ENCODE data around the gene TMBIM1. TPM values are rescaled to one million over a fixed set of nuclear protein-coding genes. Genes with fewer than 3 reads are reported as not detected.

The TMBIM1 gene
- total and polyA plus RNA-seq, 9 of the 15 experiments (the other 6 are each of a cell fraction or from before 2014, with no cell fraction given), result 14.2 to 105 (median 47.0) TPM

DNA sequence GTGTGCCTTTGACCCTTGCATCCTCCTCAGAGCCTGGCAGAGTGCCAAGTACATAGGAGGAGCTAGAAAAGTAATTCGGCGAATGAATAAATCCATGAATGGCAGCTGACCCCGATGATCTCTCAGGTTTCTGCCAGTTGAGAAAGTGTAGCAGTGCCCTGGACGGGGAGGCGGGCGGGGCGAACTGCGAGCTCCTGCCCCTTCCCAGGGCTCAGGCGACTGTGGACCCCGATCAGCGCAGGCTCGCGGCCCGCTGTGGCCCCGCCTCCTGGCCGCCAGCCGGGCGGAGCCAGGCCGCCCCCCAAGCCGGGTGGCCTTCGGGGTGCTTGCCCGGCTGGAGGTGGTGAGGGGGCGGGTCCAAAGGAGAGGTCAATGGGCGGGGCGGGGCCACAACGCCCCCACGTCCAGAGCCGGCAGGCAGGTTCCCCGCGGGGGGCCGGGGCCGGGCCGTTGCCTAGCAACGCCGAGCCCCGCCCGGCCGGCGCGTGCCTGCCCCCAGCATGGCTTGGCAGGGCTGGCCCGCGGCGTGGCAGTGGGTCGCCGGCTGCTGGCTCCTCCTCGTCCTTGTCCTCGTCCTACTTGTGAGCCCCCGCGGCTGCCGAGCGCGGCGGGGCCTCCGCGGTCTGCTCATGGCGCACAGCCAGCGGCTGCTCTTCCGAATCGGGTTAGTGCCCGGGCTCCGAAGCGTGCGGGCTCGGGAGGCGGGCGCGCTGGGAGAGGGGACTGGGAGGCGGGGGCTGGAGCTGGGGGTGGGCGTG, 30.6 kb upstream of the TMBIM1 start:
- ATAC-seq, result peak; percentile 83
- Histone ChIP-seq H3K4me2 (ENCODE audit: insufficient read depth, low read length) (peak overlapping the region; percentile 90), H3K79me2 (ENCODE audit: control insufficient read depth, insufficient read depth, low read length) (peaks cover 34% of the 10 kb centered on the region), H3K36me3 (ENCODE audit: control insufficient read depth, insufficient read depth, low read length) (no peaks in the 10 kb centered on the region), H3K9ac (ENCODE audit: insufficient read depth in 1 of 2, low read depth in 2 of 2, low read length in 2 of 2) (peak overlapping the region; percentile 70 to 95), H3K9me1 (ENCODE audit: control insufficient read depth, insufficient read depth, low read length) (no peaks in the 10 kb centered on the region), H3K4me3 (peak overlapping the region; percentile 55), H4K20me1 (replicated peaks; ENCODE audit: control insufficient read depth, insufficient read depth, low read length) (no peaks in the 10 kb centered on the region), H3K9me3 (replicated peaks; ENCODE audit: control insufficient read depth, insufficient read depth, low read depth, low read length) (no peaks in the 10 kb centered on the region), H3K27me3 (ENCODE audit: control insufficient read depth in 2 of 2, insufficient read depth in 2 of 2, low read length in 2 of 2) (no peaks in the 10 kb centered on the region), H3K4me1 (replicated peaks in 1 of 2; ENCODE audit: control insufficient read depth in 2 of 2, insufficient read depth in 2 of 2, low read length in 2 of 2) (peaks cover 30 to 31% of the 10 kb centered on the region in 2 experiments), H2AFZ (ENCODE audit: low read depth, low read length) (peak overlapping the region; percentile 84), H3K27ac (ENCODE audit: extremely low read depth, low read depth, low read length) (peak overlapping the region; percentile 74)
- peak; percentile 92 for FAIRE-seq
- ChIA-PET CTCF (ENCODE audit: low intra/inter-chr PET ratio) (interaction anchor here (0.6 kb wide), 1 partner anchor 36 kb away, joined by 3 read pairs; no protein-coding TSS in a partner anchor), POLR2A (interaction anchor here (1.2 to 1.8 kb wide), 3 partner anchors 10 to 34 kb away, joined by 4 to 5 read pairs (median 5); partner anchors contain the start of gene CATIP)
- in situ Hi-C loops (cut with MboI), result no loop called here
- WGBS (ENCODE audit: insufficient coverage, low coverage, missing lambda C conversion rate), result 0% methylated on average over 30 of the region's 69 CpGs
- DNase-seq (ENCODE audit: extremely low read depth in 1 of 4, low spot score in 3 of 4), result peak; percentile 88 to 98 (median 98)
- intact Hi-C loops (cut with micrococcal nuclease), result no loop called here
- BruUV-seq (replicated peaks), result no TSS peak
- no peak for TF ChIP-seq SMC3 (conservative IDR thresholded peaks at IDR 0.05; ENCODE audit: insufficient read depth, low read depth, low read length)
- TF ChIP-seq OTX1 (CRISPR knock-in tag; IDR thresholded peaks at IDR 0.05), result no peak
- TF ChIP-seq, protein P1, sequence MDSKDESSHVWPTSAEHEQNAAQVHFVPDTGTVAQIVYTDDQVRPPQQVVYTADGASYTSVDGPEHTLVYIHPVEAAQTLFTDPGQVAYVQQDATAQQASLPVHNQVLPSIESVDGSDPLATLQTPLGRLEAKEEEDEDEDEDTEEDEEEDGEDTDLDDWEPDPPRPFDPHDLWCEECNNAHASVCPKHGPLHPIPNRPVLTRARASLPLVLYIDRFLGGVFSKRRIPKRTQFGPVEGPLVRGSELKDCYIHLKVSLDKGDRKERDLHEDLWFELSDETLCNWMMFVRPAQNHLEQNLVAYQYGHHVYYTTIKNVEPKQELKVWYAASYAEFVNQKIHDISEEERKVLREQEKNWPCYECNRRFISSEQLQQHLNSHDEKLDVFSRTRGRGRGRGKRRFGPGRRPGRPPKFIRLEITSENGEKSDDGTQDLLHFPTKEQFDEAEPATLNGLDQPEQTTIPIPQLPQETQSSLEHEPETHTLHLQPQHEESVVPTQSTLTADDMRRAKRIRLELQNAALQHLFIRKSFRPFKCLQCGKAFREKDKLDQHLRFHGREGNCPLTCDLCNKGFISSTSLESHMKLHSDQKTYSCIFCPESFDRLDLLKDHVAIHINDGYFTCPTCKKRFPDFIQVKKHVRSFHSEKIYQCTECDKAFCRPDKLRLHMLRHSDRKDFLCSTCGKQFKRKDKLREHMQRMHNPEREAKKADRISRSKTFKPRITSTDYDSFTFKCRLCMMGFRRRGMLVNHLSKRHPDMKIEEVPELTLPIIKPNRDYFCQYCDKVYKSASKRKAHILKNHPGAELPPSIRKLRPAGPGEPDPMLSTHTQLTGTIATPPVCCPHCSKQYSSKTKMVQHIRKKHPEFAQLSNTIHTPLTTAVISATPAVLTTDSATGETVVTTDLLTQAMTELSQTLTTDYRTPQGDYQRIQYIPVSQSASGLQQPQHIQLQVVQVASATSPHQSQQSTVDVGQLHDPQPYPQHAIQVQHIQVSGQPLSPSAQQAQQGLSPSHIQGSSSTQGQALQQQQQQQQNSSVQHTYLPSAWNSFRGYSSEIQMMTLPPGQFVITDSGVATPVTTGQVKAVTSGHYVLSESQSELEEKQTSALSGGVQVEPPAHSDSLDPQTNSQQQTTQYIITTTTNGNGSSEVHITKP (IDR thresholded peaks at IDR 0.05; ENCODE audit: partially characterized antibody), result no peak
- no peak for TF ChIP-seq SETDB1 (IDR thresholded peaks at IDR 0.05; ENCODE audit: low read length)
- no peak for TF ChIP-seq ZNF274 (IDR thresholded peaks at IDR 0.05; ENCODE audit: borderline replicate concordance, low read depth, low read length)
- TF ChIP-seq RAD51 (IDR thresholded peaks at IDR 0.05; ENCODE audit: borderline replicate concordance, low read depth), result no peak
- TF ChIP-seq PCBP1 (IDR thresholded peaks at IDR 0.05; ENCODE audit: low read depth, low read length, poor library complexity, severe bottlenecking), result no peak
- no peak for TF ChIP-seq TSC22D4 (tag; IDR thresholded peaks at IDR 0.05)
- no peak for TF ChIP-seq SAFB2 (IDR thresholded peaks at IDR 0.05; ENCODE audit: borderline replicate concordance, low read depth, low read length, severe bottlenecking)
- no peak for TF ChIP-seq ZNF12 (CRISPR knock-in tag; IDR thresholded peaks at IDR 0.05)
- TF ChIP-seq TEAD2 (tag; IDR thresholded peaks at IDR 0.05), result no peak
- TF ChIP-seq ZNF143 (CRISPR knock-in tag; IDR thresholded peaks at IDR 0.05), result no peak
- TF ChIP-seq NR2C1 (IDR thresholded peaks at IDR 0.05), result peak; percentile 72; the same call in 1 of the 2 replicates
- peak; percentile 79; the same call in 1 of the 2 replicates for TF ChIP-seq NR2C1 (tag; IDR thresholded peaks at IDR 0.05)
- TF ChIP-seq MIER1 (IDR thresholded peaks at IDR 0.05; ENCODE audit: low read depth), result no peak
- no peak for TF ChIP-seq RBM25 (IDR thresholded peaks at IDR 0.05; ENCODE audit: low read depth, low read length, severe bottlenecking)
- TF ChIP-seq, protein P2, sequence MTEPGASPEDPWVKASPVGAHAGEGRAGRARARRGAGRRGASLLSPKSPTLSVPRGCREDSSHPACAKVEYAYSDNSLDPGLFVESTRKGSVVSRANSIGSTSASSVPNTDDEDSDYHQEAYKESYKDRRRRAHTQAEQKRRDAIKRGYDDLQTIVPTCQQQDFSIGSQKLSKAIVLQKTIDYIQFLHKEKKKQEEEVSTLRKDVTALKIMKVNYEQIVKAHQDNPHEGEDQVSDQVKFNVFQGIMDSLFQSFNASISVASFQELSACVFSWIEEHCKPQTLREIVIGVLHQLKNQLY (CRISPR knock-in tag; conservative IDR thresholded peaks at IDR 0.05), result no peak
- TF ChIP-seq CTBP1 (IDR thresholded peaks at IDR 0.05; ENCODE audit: borderline replicate concordance), result no peak
- no peak for TF ChIP-seq COPS2 (conservative IDR thresholded peaks at IDR 0.05)
